ENCODE measurements around the gene DGKG.

Gene DGKG

GRCh38 chr3:186394566-186395217 lies 32.7 kb upstream of the DGKG start:
- Histone ChIP-seq H3K4me1 (ENCODE audit: insufficient read depth, insufficient read length) (no peaks in the 10 kb centered on the region), H3K36me3 (ENCODE audit: insufficient read depth, insufficient read length, low read length) (no peaks in the 10 kb centered on the region), H3K9ac (ENCODE audit: insufficient read length, low read depth) (no peak overlapping the region), H3K9me3 (ENCODE audit: insufficient read depth, low read length) (0 out of 2 replicates have a peak, but pooled peaks cover 6% of the 10 kb centered on the region), H3K27me3 (ENCODE audit: insufficient read depth, insufficient read length) (no peaks in the 10 kb centered on the region), H3K4me3 (ENCODE audit: insufficient read length, low read depth) (no peak overlapping the region)
- no peak for TF ChIP-seq ZNF274 (IDR thresholded peaks at IDR 0.05; ENCODE audit: low read depth, low read length)
- no peak for TF ChIP-seq SUZ12 (IDR thresholded peaks at IDR 0.05; ENCODE audit: extremely low read depth, insufficient read depth, insufficient read length)
- no peak for TF ChIP-seq YY1 (IDR thresholded peaks at IDR 0.05; ENCODE audit: insufficient read depth, insufficient read length)
- DNase-seq (ENCODE audit: low read depth, low spot score): no peak

DNA sequence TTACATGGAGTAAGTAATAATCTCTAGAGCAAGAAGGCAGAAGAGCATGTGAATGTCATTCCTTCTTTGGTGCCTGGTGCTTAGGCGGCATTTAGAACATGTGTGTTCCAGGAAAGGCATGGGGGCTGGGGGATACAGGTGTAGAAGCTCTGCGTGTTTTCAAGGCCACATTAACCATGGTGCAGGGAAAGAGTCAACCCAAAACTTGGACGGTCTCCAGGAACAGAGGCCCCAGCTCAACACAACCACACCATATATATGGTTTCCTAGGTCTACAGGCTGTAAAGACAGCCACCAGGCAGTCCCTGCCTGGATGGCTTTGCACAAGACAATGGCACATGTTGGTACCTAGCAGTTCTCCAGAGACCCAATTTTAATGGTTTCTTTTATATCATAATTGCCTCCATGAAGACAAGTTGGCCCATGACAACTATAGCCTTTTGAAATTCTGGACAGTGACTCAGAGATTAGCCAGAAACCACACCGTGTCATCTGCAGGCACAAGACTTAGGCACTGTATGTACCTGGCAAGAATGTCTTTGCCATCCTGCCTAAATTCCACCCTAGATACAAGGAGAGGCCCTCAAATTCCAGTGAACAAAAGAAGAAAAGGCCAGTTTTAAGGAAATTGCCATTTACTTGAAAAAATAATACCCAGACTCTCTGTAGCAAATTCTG lies 25.0 kb upstream of the DGKG start:
- no peak overlapping the region for H3K9ac ChIP-seq (ENCODE audit: insufficient read length, low read depth)
- no peak for DNase-seq (ENCODE audit: low read depth, low spot score)
- no peaks in the 10 kb centered on the region for H3K36me3 ChIP-seq (ENCODE audit: insufficient read depth, insufficient read length, low read length)
- H3K27me3 ChIP-seq (ENCODE audit: insufficient read depth, insufficient read length): no peaks in the 10 kb centered on the region
- peaks cover 8% of the 10 kb centered on the region for H3K4me1 ChIP-seq (ENCODE audit: insufficient read depth, insufficient read length)
- H3K4me3 ChIP-seq (ENCODE audit: insufficient read length, low read depth): no peak overlapping the region
- TF ChIP-seq SUZ12 (IDR thresholded peaks at IDR 0.05; ENCODE audit: extremely low read depth, insufficient read depth, insufficient read length): no peak
- TF ChIP-seq ZNF274 (IDR thresholded peaks at IDR 0.05; ENCODE audit: low read depth, low read length): no peak
- no peak for TF ChIP-seq YY1 (IDR thresholded peaks at IDR 0.05; ENCODE audit: insufficient read depth, insufficient read length)
- H3K9me3 ChIP-seq (ENCODE audit: insufficient read depth, low read length): no peaks in the 10 kb centered on the region

DNA sequence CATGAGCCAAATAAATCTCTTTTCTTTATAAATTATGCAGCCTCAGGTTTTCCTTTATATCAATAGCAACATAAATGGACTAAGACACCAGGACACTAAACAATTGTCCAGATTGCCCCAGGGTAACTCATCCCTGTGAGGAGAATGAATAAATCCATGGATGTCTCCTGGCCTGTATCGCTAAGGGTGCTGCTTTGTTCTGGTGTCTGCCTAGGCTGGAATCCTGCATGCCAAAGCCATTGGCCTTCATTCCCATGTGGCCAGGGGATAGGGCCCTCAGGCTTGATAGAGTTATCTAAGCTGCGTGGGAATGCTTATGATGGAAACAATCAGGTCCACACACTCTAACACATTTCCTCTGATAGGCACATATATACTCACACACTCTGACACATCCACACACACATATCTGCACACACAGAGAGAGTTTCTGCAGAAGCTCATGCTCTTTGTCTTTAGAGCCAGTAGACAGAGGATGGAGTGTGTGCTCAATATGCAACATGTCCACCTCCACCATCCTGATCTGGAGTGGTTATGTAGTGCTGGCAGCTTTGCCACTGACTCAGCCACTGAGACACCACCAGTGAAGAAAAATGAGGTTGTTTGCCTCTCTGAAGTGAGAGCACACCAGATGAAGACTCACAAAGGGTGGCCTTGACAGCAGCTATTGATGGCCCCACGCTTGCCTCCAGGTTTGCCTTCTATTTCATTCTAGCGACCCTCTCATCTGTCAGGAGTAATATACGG lies 24.0 kb upstream of the DGKG start:
- H3K9me3 ChIP-seq (ENCODE audit: insufficient read depth, low read length): no peaks in the 10 kb centered on the region
- H3K4me3 ChIP-seq (ENCODE audit: insufficient read length, low read depth): no peak overlapping the region
- no peak for DNase-seq (ENCODE audit: low read depth, low spot score)
- no peaks in the 10 kb centered on the region for H3K27me3 ChIP-seq (ENCODE audit: insufficient read depth, insufficient read length)
- no peaks in the 10 kb centered on the region for H3K36me3 ChIP-seq (ENCODE audit: insufficient read depth, insufficient read length, low read length)
- H3K4me1 ChIP-seq (ENCODE audit: insufficient read depth, insufficient read length): peaks cover 8% of the 10 kb centered on the region
- TF ChIP-seq ZNF274 (IDR thresholded peaks at IDR 0.05; ENCODE audit: low read depth, low read length): no peak
- TF ChIP-seq SUZ12 (IDR thresholded peaks at IDR 0.05; ENCODE audit: extremely low read depth, insufficient read depth, insufficient read length): no peak
- no peak for TF ChIP-seq YY1 (IDR thresholded peaks at IDR 0.05; ENCODE audit: insufficient read depth, insufficient read length)
- no peak overlapping the region for H3K9ac ChIP-seq (ENCODE audit: insufficient read length, low read depth)

DNA sequence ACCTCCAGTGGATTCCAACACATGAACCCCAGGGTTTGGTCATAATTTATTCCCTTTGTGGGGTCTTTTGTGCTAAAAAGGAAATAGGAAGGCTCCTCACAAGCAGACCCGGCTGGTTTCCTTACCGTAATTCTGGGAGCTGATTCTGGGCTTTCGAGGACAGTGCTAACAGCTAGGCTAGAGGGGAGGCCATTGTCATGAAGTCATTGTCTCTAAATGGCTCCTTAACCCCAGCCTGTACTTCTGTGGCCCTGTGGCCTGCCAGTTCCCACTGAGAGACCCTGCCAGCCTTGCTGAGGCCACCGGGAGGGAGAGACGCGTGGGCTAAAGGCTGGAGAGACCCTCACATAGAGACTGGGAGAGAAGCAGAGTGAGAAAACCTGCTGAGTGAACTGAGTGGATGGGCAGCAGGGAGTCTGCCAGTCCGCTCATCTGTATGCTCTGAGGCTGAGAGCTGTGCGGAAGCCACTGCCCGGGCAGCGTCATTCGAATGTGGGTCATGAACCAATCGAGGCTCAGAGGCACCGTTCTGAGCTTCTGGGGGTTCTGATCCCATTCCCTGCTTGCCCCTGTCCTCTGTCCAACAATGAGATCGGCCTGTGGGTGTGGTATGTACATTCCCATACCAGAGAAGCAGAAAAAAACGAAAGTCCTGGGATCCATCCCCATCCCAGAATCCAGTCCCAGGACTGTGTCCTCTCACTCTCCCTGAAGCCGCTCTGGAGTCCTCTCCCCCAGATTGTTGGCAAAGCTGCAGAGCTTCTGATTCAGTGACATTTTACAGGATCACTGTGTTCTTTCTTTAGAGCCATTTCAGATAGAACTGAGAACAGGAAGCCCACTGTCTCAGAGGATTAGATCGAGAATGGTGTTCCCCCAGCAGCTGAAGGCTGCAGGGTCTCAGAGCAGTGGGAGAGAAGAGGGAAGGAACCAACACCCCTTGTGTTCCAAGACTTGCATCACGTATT lies 21.3 kb upstream of the DGKG start:
- DNase-seq (ENCODE audit: low read depth, low spot score): no peak

DNA sequence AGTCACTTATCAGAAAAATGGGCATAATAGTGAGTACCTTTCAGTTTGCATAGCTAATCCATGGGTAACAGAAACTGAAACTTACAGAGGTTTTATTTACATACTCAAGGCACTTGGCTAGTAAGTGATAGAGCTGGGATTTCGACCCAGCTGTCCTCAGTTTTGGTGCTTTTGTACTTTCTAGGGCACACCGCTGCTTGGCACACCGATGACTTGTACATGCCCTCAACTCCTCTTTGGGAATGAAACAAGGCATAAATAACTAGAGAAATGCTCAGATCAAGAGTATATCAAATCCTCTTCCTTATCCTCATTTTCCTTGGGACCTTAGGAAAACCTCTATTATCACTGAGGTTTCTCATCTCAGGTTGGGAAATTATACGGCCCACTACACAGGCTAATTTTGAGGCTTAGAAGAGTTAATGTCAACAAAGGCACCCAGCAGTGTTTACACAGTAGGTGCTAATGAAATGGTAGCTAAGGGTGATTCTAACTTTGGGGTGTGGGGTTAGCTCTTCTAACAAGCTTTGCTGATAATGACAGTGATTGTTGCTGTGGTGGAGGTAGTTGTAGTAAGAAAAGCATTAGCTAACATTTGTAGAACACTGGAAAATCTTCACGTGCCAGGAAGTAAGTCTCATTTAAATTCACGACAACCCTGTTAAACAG lies 20.3 kb upstream of the DGKG start:
- DNase-seq (ENCODE audit: low read depth, low spot score): no peak
- Histone ChIP-seq H3K27me3 (ENCODE audit: insufficient read depth, insufficient read length) (no peaks in the 10 kb centered on the region), H3K9me3 (ENCODE audit: insufficient read depth, low read length) (peaks cover 7% of the 10 kb centered on the region; the same call in 1 of the 2 replicates), H3K4me1 (ENCODE audit: insufficient read depth, insufficient read length) (peaks cover 8% of the 10 kb centered on the region), H3K9ac (ENCODE audit: insufficient read length, low read depth) (no peak overlapping the region), H3K4me3 (ENCODE audit: insufficient read length, low read depth) (no peak overlapping the region), H3K36me3 (ENCODE audit: insufficient read depth, insufficient read length, low read length) (no peaks in the 10 kb centered on the region)
- TF ChIP-seq YY1 (IDR thresholded peaks at IDR 0.05; ENCODE audit: insufficient read depth, insufficient read length): no peak
- TF ChIP-seq SUZ12 (IDR thresholded peaks at IDR 0.05; ENCODE audit: extremely low read depth, insufficient read depth, insufficient read length): no peak
- TF ChIP-seq ZNF274 (IDR thresholded peaks at IDR 0.05; ENCODE audit: low read depth, low read length): no peak

More for the DNA sequence above, 21.3 kb upstream of the DGKG start:
- TF ChIP-seq SUZ12 (IDR thresholded peaks at IDR 0.05; ENCODE audit: extremely low read depth, insufficient read depth, insufficient read length): no peak
- TF ChIP-seq ZNF274 (IDR thresholded peaks at IDR 0.05; ENCODE audit: low read depth, low read length): no peak
- Histone ChIP-seq H3K27me3 (ENCODE audit: insufficient read depth, insufficient read length) (no peaks in the 10 kb centered on the region), H3K4me1 (ENCODE audit: insufficient read depth, insufficient read length) (peaks cover 8% of the 10 kb centered on the region), H3K36me3 (ENCODE audit: insufficient read depth, insufficient read length, low read length) (no peaks in the 10 kb centered on the region), H3K9ac (ENCODE audit: insufficient read length, low read depth) (no peak overlapping the region), H3K9me3 (ENCODE audit: insufficient read depth, low read length) (peaks cover 7% of the 10 kb centered on the region; the same call in 1 of the 2 replicates), H3K4me3 (ENCODE audit: insufficient read length, low read depth) (no peak overlapping the region)

All from NT2/D1 (cell line).